Stimulated activated CD4-positive, alpha-beta T cell treated with anti-CD3 and anti-CD28 coated beads, TNF-alpha, amount 100 ng/mL, for 24 hours (primary cell): Measurements from ENCODE around the gene SPSB3.

Experiments
- DNase-seq, 3 experiments: peaks; one replicate each; pipeline ENCODE4 v3.0.0-alpha.2; 2020; ENCODE audit warnings: low read depth in 3 of 3

Gene SPSB3

GRCh38 chr16:1775006-1775845 is 7.1 kb downstream of the SPSB3 start:
- DNase-seq = no peak

GRCh38 chr16:1774448-1774780 is 8.0 kb downstream of the SPSB3 start:
- DNase-seq = no peak

- no peak for DNase-seq
Observed at GRCh38 chr16:1773703-1774447, 8.5 kb downstream of the SPSB3 start.

- DNase-seq = peak; percentile 66 to 80 (median 68)
Observed at GRCh38 chr16:1772908-1773702, 9.3 kb downstream of the SPSB3 start, which contains the start of gene MRPS34. Gene MRPS34, minus strand, starts transcription at chr16:1773134. Its CDS starts 15 bp downstream, at chr16:1773119.

GRCh38 chr16:1772362-1772907 is 9.9 kb downstream of the SPSB3 start, which contains the start of gene EME2:
Gene EME2, plus strand, starts transcription at chr16:1772810. Its CDS starts 418 bp downstream, at chr16:1773228.
- DNase-seq = peak in 1 of 3 experiments; percentile 58

- no peak for DNase-seq
Observed at GRCh38 chr16:1771864-1772361, 10.5 kb downstream of the SPSB3 start.

GRCh38 chr16:1771188-1771863 is 11.0 kb downstream of the SPSB3 start, which contains the start of gene NME3:
Gene NME3, minus strand, starts transcription at chr16:1771543. Its CDS starts 9 bp downstream, at chr16:1771534.
- peak; percentile 48 to 81 (median 61) for DNase-seq

- peak in 1 of 3 experiments; percentile 61 for DNase-seq
Observed at GRCh38 chr16:1770328-1771187, 11.8 kb downstream of the SPSB3 start.

- no peak for DNase-seq
Observed at GRCh38 chr16:1769402-1770300, 12.7 kb downstream of the SPSB3 start.

GRCh38 chr16:1768767-1769401 is 13.5 kb downstream of the SPSB3 start:
- no peak for DNase-seq

- no peak for DNase-seq
Observed at GRCh38 chr16:1768061-1768766, 14.2 kb downstream of the SPSB3 start.

GRCh38 chr16:1767116-1767994 is 15.0 kb downstream of the SPSB3 start:
- DNase-seq = no peak

- no peak for DNase-seq
Observed at GRCh38 chr16:1766701-1767100, 15.7 kb downstream of the SPSB3 start.

- no peak for DNase-seq
Observed at GRCh38 chr16:1766231-1766630, 16.1 kb downstream of the SPSB3 start.

GRCh38 chr16:1765826-1766225 is 16.5 kb downstream of the SPSB3 start:
- DNase-seq = no peak

GRCh38 chr16:1764971-1765370 is 17.4 kb downstream of the SPSB3 start:
- DNase-seq = no peak
